NCI-H1105 treated with DMSO at 0.1 percent for 48 hours (cell line): ENCODE results near the gene FGF10.
A peak's percentile ranks its signal among the peaks of the same experiment; 100 is the strongest.

Experiments used
- DNase-seq: peaks from one replicate; lab custom pipeline; 2025; lab: John Stamatoyannopoulos, UW

FGF10 gene

GRCh38 chr5:44356231-44356630 is 33.0 kb downstream of the FGF10 start:
- no peak for DNase-seq

- DNase-seq: no peak
Measured at GRCh38 chr5:44345871-44346270, 43.3 kb downstream of the FGF10 start.

- no peak for DNase-seq
Measured at GRCh38 chr5:44336708-44337107, 52.5 kb downstream of the FGF10 start.

DNA sequence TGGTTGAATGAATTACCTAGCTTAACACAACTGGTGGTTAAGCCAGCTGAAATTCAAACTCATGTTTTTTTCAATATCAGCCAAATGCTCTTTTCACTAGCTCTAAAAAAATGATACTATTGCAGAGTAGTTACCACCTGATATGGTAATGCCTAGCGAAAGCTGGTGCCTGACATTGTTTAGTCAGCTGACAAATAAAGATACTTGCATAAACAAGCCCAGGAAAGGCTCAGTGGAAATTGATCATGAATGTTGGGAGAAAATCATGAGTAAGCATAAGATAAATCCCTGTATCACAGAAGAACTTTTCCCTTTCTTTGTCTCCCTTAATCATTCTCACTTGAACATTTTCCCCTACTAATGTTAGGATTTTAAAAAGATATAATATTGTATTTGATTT is 54.6 kb downstream of the FGF10 start:
- DNase-seq: no peak

DNA sequence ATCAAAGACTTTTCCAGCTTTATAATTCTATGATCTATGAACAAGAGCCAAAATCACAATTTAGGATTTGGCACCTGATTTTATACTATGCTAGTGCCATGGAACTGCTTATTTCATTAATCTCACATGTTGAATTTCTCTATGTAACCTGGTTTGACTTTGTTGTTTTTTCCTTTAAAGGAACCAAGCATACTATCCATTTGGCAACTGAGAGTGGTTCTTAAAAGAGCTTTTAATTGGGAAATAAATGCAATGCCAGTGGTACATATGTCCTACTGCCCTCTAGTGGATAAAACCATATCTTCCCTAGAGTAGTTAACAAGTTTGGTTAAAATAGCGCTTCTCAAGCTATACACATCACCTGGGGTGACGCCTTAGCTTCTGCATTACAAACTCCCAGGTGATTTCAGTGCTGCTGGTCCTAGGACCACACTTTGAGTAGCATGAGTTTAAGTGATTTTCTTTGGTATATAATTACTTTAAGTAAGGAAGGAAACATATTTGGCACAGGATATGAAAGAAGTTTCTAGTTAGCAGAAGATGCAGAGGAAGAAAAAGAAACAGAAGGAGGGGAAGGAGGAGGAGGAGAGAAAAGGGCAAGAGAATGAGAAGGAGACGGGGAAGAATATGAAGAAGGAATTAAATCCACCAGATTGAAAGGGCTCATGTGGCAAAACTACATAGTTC is 56.8 kb downstream of the FGF10 start:
- peak; percentile 42 for DNase-seq

DNA sequence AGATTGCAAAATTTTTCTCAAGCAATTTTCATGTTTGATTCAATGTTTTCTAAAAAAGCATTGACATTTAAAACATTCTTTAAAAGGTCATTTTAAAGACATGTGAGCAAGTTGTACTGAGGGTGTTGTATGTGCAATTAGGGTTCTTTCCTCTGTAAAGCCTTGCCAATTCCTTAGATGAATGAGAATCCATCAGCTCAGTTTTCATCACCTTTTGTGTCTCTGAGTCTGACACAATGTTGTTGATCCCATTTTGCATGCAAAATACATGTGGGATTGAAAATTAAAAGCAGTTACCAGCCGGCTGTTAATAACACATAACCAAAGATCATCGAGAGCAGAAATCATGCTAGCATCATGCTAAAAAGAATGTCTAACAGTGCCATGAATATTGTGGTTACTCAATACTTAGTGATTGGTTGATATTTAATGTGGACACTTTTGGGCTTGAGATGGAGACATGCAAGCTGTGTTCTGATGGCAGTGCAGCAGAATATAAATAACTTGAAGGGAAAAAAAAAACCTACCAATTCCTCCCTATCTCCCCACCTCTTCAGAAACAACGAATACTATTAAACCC is 57.7 kb downstream of the FGF10 start:
- no peak for DNase-seq

DNA sequence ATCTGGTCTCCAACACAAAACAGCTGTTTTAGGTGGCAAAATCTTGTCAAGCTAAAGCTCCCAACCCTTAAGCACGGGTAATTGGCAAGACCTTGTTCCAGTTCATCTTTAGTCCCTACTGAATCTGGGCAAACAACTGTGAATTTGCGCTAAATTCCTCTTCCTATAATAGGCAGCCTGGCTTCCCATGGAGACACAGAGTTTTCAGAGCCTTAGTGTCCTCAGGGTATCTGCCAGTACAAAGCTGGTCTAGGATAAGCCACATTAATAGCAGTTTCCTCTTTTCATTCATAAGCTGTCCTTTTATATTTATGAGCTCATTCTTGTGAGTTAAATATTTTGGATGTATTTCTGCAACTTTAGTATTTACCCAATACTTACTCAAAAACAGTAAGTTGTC is 59.5 kb downstream of the FGF10 start:
- no peak for DNase-seq

DNA sequence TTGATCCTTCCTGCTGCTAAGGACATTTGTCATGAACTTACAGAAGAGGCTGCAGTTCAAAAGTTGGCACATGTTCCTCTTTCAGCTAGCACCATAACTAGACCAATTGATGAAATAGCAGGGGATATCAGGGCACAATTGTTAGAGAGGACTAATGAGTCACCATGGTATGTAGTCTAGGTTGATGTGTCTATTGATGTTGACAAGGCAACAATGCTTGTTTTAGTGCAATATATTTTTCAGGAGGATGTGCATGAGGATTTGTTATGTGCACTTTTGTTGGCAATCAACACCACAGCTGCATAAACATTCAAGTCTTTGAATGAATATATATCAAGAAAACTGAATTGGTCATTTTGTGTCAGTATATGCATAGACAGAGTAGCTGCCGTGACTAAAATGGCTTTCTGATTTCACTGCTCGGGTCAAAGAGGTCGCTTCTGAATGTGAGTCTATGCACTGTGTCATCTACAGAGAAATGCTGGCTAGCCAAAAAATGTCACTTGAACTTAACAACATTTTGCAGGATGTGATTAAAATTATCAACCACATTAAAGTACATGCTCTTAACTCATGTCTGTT is 68.0 kb downstream of the FGF10 start:
- DNase-seq: no peak

DNA sequence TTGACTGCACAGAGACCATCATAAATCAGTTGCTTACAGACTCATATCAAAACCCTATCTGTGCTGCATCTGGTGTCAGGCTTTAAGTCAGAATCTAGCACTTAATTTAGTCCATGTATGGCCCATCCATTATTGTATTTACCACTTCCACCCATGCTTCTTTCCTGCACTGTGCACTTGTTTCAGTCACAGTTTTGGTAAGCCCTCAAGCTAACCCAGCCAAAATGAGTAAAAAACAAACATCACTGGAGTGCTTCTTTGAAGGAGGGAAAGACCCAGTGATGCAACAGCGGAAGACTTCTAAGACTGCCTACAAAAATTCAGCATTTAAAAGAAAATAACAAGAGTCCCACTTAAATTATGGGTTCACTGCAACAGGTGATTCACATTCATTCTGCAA is 69.0 kb downstream of the FGF10 start:
- no peak for DNase-seq

- DNase-seq: no peak
Measured at GRCh38 chr5:44318883-44319282, 70.3 kb downstream of the FGF10 start.

GRCh38 chr5:44312374-44312773 is 76.8 kb downstream of the FGF10 start:
- no peak for DNase-seq

DNA sequence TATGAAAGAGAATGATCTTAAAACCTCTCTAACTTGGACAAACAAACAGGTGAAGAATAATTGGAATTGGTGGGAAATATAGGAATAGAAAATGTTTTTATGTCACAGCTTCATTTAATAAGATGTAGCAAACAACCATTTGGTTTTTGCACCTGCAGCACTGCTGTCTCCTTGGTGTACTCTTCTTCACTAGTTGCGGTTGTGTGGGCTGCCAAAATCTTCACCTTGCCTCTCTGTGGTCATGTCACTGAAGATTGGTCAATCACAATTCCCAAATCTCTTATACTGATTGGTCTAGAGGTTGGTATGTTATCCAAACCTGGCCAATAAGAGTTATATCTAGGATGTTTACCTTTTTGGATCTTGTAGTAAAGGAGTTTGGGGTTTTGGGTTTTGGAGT is 88.7 kb downstream of the FGF10 start:
- DNase-seq: no peak

DNA sequence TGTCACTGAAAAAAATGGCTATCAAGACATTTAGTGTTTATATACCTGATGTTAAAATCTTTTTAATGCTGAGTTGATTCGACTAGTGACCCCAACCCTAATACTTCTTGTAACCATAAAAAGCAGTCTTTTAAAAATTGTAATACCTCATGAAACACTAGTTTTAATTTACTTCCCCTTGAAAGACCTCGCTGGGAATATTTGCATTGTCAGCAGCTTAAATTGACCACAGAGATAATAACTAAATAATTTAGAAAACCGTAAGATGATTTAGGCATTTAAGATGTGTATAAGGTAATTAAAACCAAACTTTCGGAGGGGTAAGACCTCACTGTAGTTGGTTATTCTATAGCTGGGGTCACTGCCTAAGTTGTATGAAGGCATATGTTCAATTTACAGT is 89.8 kb downstream of the FGF10 start:
- no peak for DNase-seq

DNA sequence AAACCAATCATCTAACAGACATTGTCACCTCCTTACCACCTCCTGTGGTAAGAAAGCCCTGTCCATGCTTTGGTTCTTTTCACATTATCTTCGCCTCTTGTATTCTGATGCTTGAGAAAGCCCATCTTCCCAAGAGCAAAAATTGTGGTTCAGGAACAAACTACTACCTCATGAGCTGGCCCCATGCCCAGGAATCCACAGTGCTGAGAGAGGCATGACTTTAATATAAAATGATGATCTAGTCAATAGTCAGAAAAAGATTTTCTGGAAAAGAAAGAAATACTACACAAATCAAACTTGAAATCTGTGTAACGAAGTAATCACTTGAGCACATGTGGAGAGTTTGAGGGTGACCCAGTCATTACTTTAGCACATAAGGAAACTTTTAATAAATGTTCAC is 94.7 kb downstream of the FGF10 start:
- no peak for DNase-seq

DNA sequence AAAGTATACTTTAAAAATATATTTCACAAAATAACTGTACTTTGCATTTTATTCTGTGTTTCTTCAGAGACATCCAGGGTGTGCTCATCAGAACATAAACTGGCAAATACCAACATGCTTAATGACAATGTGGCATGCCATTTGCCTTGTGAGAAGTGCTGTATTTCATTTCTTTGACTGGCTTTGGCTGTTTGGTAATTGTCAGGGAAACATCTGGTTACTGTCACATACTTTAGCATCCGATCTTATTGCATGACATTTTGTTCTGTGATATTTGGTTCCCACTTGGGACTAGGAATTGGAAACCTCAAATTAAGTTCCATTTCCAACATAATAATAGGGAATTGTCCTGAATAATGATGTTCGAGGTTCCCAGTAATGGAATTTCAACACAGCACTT is 96.5 kb downstream of the FGF10 start:
- no peak for DNase-seq

- DNase-seq: no peak
Measured at GRCh38 chr5:44278469-44278868, 110.8 kb downstream of the FGF10 start.

- DNase-seq: no peak
Measured at GRCh38 chr5:44275908-44276307, 113.3 kb downstream of the FGF10 start.

- DNase-seq: no peak
Measured at GRCh38 chr5:44275329-44275728, 113.9 kb downstream of the FGF10 start.

DNA sequence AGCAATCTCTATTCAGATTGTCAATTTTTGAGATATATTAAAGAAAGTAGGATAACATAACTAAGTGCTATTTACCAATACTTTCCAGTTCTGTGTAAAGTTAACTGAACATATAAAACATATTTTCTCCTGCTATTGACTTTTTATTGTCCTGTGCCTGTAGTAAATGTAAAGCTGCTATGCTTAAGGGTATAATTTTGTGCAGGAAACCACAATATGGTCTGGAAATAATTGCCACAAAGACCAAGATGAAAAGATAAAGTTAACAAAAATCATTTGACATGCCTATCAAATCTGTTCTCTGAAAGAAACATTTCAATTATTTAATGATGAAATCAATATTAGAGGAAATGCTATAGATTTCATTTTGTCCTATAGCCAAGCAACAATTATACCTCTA is 121.3 kb downstream of the FGF10 start:
- no peak for DNase-seq

GRCh38 chr5:44266882-44267576 is 122.2 kb downstream of the FGF10 start:
- DNase-seq: no peak

DNA sequence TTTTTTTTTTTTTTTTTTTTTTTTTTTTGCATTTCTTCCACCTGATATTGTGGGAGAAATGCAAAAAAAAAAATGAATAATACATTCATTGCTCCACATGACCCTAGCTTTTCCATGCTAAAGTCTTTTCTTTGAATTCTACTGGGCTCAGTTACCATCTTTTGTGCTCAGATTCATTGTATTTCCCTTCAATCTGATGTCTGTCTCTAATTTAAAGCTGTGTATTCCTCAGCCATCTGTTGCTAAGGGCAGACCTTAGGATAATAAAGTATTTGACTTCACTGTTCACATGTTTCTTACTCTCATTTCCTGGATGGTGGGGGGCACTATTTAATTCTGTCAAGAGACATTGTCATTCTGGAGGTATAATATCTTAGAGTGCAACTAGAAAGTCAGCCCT is 123.5 kb downstream of the FGF10 start:
- no peak for DNase-seq

- no peak for DNase-seq
Measured at GRCh38 chr5:44260793-44261192, 128.4 kb downstream of the FGF10 start.

DNA sequence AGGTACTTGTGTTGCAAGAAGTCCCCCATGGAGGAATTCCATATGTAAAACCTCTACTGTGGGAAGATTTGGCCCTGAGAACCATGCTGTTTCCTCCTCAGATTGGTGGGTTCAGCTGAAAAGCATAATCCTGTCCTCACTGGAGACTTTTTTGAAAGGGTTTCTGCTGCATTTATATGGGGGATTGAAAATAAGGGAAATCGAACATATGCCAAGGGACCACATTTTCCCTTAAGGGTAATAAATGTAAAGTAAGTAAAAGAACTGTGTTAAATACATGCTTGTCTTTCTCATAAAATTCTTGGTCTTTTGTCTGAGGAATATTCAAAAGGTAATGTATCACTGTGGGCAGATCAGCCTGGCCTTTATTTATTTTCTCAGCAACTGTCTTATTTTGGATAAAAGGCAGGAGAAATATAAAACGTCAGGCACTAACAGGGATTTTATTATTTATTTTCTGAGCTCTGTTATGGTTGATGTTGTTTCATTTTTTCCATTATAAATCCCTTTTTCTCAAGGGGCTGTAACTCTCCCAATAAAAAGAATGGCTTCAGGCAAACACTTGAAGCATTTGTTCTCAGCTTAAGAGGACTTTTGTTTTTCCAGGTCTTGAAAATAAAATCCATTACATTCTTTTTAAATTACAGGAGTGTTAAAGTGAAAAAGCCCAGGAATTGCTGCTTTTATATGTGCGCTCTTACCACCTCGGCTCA is 131.4 kb downstream of the FGF10 start:
- no peak for DNase-seq
